ENCODE results near the gene NLGN1.

DNA sequence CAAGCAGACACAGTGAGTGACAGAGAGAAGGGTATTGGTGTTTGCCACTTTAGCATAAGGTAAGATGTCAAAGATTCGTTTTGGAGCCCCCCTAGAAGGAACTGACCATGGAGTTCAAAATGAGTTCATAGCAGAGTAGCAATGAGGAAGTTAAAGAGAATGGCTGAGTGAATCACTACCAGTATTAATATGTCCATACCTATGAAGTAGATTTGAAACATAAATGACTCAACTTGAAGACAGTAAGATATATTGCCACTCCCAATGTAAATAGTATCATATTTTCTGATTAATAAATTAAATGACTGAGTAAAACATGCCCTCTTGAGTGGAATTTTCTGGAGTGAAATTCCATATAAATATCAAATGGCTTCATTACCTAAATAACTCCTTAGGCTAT, 675.1 kb downstream of the NLGN1 start:
- TF ChIP-seq EZH2 (IDR thresholded peaks at IDR 0.05) (no peak), POLR2AphosphoS5 (IDR thresholded peaks at IDR 0.05; ENCODE audit: low read depth, low read length) (no peak), SIN3A (IDR thresholded peaks at IDR 0.05; ENCODE audit: low read depth) (no peak), RAD21 (IDR thresholded peaks at IDR 0.05; ENCODE audit: low read depth) (no peak), EGR1 (IDR thresholded peaks at IDR 0.05; ENCODE audit: low read depth) (no peak)
- TF ChIP-seq, protein P1, sequence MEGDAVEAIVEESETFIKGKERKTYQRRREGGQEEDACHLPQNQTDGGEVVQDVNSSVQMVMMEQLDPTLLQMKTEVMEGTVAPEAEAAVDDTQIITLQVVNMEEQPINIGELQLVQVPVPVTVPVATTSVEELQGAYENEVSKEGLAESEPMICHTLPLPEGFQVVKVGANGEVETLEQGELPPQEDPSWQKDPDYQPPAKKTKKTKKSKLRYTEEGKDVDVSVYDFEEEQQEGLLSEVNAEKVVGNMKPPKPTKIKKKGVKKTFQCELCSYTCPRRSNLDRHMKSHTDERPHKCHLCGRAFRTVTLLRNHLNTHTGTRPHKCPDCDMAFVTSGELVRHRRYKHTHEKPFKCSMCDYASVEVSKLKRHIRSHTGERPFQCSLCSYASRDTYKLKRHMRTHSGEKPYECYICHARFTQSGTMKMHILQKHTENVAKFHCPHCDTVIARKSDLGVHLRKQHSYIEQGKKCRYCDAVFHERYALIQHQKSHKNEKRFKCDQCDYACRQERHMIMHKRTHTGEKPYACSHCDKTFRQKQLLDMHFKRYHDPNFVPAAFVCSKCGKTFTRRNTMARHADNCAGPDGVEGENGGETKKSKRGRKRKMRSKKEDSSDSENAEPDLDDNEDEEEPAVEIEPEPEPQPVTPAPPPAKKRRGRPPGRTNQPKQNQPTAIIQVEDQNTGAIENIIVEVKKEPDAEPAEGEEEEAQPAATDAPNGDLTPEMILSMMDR (IDR thresholded peaks at IDR 0.05 in 2 of 3, conservative IDR thresholded peaks at IDR 0.05 in 1 of 3; ENCODE audit: borderline replicate concordance in 1 of 3, insufficient read depth in 1 of 3, low read depth in 2 of 3, low read length in 2 of 3): no peak
